ENCODE results near the gene SKIC2.

DNA sequence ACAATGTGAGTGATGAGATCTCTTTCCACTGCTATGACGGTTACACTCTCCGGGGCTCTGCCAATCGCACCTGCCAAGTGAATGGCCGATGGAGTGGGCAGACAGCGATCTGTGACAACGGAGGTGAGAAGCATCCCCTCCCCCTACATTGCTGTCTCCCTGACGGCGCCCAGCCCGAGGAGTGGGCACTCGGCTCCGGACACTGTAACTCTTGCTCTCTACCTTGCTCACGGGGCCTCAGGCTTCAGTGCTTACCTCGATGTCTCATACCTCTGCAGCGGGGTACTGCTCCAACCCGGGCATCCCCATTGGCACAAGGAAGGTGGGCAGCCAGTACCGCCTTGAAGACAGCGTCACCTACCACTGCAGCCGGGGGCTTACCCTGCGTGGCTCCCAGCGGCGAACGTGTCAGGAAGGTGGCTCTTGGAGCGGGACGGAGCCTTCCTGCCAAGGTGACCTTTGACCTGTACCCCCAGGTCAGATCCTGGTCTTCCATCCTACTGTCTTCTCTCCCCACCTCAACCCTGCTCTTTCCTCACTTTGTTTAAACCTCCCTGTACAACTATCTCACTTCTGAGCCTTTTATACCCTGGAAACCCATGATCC, 11.8 kb upstream of the SKIC2 start:
- TF ChIP-seq EZH2 (IDR thresholded peaks at IDR 0.05; ENCODE audit: borderline replicate concordance, low read length) = no peak
- TF ChIP-seq CTCF (IDR thresholded peaks at IDR 0.05; ENCODE audit: low read length) = no peak
